Measurements from ENCODE around the gene HARS2.
A peak's percentile ranks its signal among the peaks of the same experiment; 100 is the strongest.
"Not testable (repeated sequence)": the region's sequence is repeated elsewhere in the genome, so short reads cannot be mapped to it uniquely, and the experiment has no call there.

Gene HARS2

DNA sequence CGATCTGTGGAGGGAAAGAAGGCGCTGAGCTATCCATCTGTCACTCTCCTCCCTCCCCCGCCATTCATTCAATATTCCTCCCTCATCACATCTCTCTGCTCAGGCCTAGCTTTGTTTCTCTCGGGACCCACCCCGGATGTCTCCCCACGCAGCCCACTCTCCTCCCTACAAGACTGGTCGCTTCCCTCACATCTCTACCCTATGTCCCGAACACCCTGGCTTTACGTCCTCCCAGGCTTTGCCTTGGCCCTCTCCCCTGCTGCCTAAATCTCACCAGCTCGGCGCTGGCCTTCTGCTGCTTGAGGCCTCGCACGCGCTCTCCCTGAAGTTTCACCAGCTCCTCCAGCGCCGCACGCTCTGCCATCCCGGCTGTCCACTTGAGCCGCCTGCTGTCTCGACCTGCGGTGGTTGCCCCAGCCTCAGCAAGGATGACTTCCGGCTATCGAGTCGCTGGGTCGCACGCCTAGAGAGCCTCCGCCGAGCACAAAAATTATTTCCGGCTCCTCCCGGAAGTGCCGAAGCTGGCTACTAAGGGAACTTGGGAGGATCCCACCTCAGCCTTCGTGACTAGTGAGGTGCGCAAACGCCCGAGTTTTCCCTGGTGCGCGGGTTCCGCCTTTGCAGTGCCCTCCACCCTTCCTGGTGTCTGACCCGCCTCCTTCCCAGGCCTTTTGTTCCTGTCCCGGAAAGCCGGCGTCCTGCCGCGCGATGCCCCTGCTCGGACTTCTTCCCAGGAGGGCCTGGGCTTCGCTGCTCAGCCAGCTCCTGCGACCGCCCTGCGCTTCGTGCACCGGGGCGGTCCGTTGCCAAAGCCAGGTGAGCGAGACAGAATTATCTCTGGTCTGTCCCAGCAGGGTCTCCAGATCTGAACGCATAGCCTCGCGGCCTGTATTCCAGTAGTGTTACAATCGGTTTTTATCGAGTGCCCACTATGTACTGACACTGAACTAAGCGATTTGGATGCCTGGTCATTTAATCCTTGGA is at the start of gene HARS2, which contains the start of gene HARS1:
Gene HARS2 (plus strand): TSS at position 515 of the 984 bp plus-strand sequence. CDS start 194 bp downstream, at position 709.
Gene HARS1 (minus strand): TSS at position 430 of the 984 bp plus-strand sequence. CDS start 66 bp downstream, at position 364.
- peak; percentile 48 to 62 (median 52) for DNase-seq (ENCODE audit: low read depth in 3 of 3, low spot score in 1 of 3)

- no peak for DNase-seq (ENCODE audit: low read depth in 3 of 3, low spot score in 1 of 3)
Measured at GRCh38 chr5:140641716-140642115, 49.5 kb upstream of the HARS2 start.

GRCh38 chr5:140642718-140643117 is 48.5 kb upstream of the HARS2 start:
- no peak for DNase-seq (ENCODE audit: low read depth in 3 of 3, low spot score in 1 of 3)

DNA sequence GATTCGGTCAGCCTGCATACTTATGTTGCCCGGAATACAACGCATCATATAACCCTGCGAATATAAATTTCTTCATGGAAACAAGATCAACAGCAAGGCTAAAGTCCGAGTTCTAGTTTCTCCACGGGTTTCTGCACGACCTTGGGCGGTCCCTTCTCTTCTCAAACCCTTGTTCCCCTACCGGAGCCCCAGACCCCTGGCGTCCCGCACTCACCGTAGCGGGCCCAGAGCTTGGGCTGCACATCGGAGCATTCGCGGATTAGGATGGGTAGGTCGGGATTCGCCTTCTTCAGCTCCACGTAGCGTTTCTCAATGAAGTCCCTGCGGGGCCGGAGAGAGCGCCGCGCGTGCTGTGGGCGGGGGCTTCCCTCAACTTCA is 44.2 kb upstream of the HARS2 start:
- DNase-seq (ENCODE audit: low read depth in 3 of 3, low spot score in 1 of 3): no peak

DNA sequence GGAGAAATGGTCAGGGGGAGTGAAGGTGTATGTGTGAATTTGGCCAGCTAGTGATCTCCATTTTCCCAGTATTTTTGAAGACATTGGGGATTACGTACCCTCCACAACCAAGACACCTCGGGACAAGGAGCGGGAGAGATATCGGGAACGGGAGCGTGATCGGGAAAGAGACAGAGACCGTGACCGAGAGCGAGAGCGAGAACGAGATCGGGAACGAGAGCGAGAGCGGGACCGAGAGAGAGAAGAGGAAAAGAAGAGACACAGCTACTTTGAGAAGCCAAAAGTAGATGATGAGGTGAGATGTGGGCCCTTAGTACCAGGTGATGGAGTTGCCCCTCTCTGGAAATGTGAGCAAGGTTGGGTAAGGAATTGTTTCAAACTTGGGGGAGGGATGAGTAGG is 32.4 kb upstream of the HARS2 start:
- no peak for DNase-seq (ENCODE audit: low read depth in 3 of 3, low spot score in 1 of 3)

DNA sequence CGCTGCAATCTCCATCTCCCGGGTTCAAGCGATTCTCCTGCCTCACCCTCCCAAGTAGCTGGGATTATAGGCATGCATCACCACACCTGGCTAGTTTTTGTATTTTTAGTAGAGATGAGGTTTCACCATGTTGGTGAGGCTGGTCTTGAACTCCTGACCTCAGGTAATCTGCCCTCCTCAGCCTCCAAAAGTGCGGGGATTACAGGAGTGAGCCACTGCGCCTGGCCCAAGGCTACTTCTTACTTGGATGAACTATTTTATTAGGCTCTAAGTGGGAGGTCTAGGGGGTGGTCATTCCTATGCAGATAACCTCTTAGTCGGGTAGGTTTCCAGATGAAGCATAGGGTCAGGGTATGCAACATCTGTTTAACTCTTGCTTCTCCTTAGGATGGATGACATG is 30.9 kb upstream of the HARS2 start:
- DNase-seq (ENCODE audit: low read depth in 3 of 3, low spot score in 1 of 3): not testable (repeated sequence)

DNA sequence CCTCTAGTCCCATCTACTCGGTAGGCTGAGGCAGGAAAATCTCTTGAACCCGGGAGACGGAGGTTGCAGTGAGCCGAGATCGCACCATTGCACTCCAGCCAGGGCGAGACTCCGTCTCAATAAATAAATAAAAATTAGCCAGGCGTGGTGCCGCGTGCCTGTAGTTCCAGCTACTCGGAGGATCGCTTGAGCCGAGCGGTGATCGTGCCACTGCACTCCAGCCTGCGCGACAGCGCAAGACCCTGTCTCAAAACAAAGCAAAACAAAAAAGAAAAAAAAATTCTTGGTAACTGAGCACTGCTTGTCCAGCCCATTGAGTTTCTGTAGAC is 27.3 kb upstream of the HARS2 start:
- no peak for DNase-seq (ENCODE audit: low read depth in 3 of 3, low spot score in 1 of 3)

DNA sequence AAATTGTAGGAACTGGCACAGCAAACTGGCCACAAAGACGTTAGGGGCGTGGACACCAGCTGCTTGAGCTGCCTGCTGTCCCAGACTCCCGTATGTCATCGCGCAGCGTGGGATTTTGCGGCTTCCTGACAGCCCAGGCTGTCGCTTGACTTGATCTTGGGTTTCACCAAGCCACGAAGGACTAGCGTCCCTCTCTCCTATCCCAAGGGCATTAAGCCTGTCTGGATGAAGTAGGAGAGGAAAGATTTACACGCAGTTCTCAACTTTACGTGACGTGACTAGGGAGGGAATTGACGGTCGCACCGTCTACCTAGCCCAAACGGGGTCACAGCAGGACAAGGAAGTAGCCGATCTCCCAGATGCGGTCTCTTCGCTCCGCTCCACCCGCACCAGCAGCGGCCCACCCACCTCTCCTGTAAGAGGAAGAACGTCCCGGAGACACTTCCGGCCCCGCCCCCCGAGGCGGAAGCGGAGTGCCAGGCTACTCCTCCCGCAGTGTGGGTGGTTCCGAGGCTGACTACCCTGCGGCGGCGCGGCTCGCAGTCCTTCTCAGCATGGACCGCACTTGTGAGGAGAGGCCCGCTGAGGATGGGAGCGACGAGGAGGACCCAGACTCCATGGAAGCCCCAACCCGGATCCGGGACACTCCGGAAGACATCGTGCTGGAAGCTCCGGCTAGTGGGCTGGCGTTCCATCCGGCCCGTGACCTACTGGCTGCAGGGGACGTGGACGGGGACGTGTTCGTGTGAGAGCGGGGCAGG is 26.7 kb upstream of the HARS2 start, which contains the start of gene WDR55:
Gene WDR55 (plus strand): TSS at position 546 of the 761 bp plus-strand sequence. CDS start 9 bp downstream, at position 555.
- DNase-seq (ENCODE audit: low read depth in 3 of 3, low spot score in 1 of 3): peak; percentile 80 to 91 (median 85)

GRCh38 chr5:140671035-140671434 is 20.2 kb upstream of the HARS2 start:
- DNase-seq (ENCODE audit: low read depth in 3 of 3, low spot score in 1 of 3): not testable (repeated sequence)

DNA sequence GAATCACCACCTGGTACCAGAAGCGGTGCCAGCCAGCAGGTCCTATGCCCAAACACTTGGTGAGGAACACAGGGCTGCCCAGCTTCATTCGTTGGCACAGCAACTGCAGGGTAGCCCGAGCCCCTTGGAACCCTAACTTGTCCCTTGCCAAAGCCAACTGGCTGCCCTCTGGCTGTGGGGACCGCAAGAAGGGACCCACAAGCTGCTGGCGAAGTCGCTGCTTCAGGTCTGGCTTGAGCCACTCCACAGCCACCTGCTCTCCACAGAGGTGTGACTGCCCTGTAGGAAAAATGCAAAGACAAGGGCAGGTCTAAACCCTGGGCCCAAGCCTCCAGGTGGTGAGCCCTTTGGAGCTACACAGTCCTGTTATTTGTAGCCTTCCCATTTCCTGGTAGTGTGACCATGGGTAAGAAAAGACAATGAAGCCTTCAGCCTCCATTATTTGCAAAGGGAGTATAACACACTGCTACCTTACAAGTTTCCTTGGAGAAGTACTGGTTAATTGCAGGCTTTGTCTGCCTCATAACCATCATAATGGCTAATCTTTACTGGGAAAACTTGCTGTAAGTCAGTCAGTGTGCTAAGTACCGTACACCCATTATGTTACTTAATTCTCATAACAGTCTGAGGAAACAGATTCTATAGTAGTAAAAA is 19.7 kb upstream of the HARS2 start:
- DNase-seq (ENCODE audit: low read depth in 3 of 3, low spot score in 1 of 3): no peak

- no peak for DNase-seq (ENCODE audit: low read depth in 3 of 3, low spot score in 1 of 3)
Measured at GRCh38 chr5:140672455-140673186, 18.6 kb upstream of the HARS2 start.

- no peak for DNase-seq (ENCODE audit: low read depth in 3 of 3, low spot score in 1 of 3)
Measured at GRCh38 chr5:140673187-140673976, 17.9 kb upstream of the HARS2 start, which contains the start of gene DND1. Gene DND1 (minus strand): TSS chr5:140673576. CDS start chr5:140673542, 34 bp downstream.

GRCh38 chr5:140674211-140674610 is 17.0 kb upstream of the HARS2 start:
- DNase-seq (ENCODE audit: low read depth in 3 of 3, low spot score in 1 of 3): no peak

- no peak for DNase-seq (ENCODE audit: low read depth in 3 of 3, low spot score in 1 of 3)
Measured at GRCh38 chr5:140674629-140675028, 16.6 kb upstream of the HARS2 start.

- no peak for DNase-seq (ENCODE audit: low read depth in 3 of 3, low spot score in 1 of 3)
Measured at GRCh38 chr5:140677947-140678346, 13.3 kb upstream of the HARS2 start.

- no peak for DNase-seq (ENCODE audit: low read depth in 3 of 3, low spot score in 1 of 3)
Measured at GRCh38 chr5:140678993-140679392, 12.3 kb upstream of the HARS2 start.

DNA sequence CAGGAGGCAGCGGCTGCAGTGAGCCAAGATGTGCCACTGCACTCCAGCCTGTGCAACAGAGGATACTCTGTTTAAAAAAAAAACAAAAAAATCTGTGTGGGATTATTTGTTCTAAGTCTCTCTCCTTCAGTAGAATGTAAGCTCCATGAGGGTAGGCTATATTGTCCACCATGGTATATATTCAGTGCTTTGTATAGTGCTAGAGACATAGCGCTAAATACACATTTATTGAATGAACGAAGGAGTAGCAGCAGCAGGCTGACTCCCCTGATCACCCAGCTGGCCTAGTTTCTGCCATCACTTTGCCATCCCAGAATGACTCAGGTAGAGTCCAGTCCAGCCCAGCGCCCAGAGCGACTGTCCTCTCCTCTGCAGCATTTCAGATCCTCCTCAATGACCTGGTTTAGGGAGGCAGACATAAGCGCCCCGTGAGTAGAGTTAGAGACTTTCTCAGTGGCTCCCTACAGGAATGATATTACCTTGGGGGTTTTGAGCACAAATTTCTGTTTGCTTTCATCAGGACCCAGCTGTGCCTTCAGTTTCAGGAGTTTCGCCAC is 801 bp upstream of the HARS2 start:
- no peak for DNase-seq (ENCODE audit: low read depth in 3 of 3, low spot score in 1 of 3)

- DNase-seq (ENCODE audit: low read depth in 3 of 3, low spot score in 1 of 3): no peak
Measured at GRCh38 chr5:140694276-140694675, 3.0 kb downstream of the HARS2 start.

DNA sequence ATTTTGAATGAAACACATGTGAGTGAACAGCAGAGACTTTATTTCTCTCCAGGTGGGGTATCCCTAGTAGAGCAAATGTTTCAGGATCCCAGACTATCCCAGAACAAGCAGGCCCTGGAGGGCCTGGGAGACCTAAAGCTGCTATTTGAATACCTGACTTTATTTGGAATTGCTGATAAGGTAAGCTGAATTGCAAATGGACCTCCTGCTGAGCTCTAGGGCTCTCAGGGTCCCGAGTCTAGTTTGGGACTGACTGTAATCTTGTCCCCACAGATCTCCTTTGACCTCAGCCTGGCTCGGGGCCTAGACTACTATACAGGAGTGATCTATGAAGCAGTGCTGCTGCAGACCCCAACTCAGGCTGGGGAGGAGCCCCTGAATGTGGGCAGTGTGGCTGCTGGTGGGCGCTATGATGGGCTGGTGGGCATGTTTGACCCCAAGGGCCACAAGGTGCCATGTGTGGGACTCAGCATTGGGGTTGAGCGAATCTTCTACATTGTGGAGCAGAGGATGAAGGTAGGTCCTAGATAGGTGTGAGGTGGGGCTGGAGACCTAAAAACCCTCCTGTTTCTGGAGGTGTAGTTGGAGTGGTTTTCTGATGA is 5.7 kb downstream of the HARS2 start:
- no peak for DNase-seq (ENCODE audit: low read depth in 3 of 3, low spot score in 1 of 3)

All from stimulated activated CD4-positive, alpha-beta T cell treated with anti-CD3 and anti-CD28 coated beads, TNF-alpha, amount 100 ng/mL, for 1 hour (primary cell).